Esophagus (tissue), 2 donors: ENCODE data around the gene MYO10. TPM values are rescaled to one million over a fixed set of nuclear protein-coding genes. Genes with fewer than 3 reads are reported as not detected.
A peak's percentile ranks its signal among the peaks of the same experiment; 100 is the strongest.
"Not testable (repeated sequence)": the region's sequence is repeated elsewhere in the genome, so short reads cannot be mapped to it uniquely, and the experiment has no call there.

ENCODE experiments used
- H3K27ac ChIP-seq, 2 donors: one replicate each; pipeline ENCODE4 v1.5.1; 2013; ENCODE audit warnings: low read depth in 2 of 2, mild to moderate bottlenecking in 2 of 2, inconsistent platforms in 1 of 2, low read length in 1 of 2, moderate library complexity in 1 of 2
- H3K27me3 ChIP-seq, 2 donors: one replicate each; pipeline ENCODE4 v1.6.1; 2013; ENCODE audit warnings: low read length in 2 of 2, control low read depth in 1 of 2, mild to moderate bottlenecking in 1 of 2; ENCODE audit not compliant: insufficient read depth in 2 of 2, control insufficient read depth in 1 of 2
- H3K36me3 ChIP-seq, 2 donors: one replicate each; pipeline ENCODE4 v1.6.1; 2013; ENCODE audit warnings: low read length in 1 of 2; ENCODE audit not compliant: control insufficient read depth in 2 of 2, insufficient read depth in 2 of 2
- H3K4me1 ChIP-seq, 2 donors: one replicate each; pipeline ENCODE4 v1.6.1; 2013; ENCODE audit warnings: low read length in 1 of 2; ENCODE audit not compliant: control insufficient read depth in 2 of 2, insufficient read depth in 2 of 2
- H3K4me3 ChIP-seq, 2 donors: one replicate each; pipeline ENCODE4 v1.5.1; 2013; ENCODE audit warnings: low read length in 2 of 2, mild to moderate bottlenecking in 2 of 2, low read depth in 1 of 2, moderate library complexity in 1 of 2
- H3K9me3 ChIP-seq, 2 donors: one replicate each; pipeline ENCODE4 v1.6.1; 2013; ENCODE audit warnings: mild to moderate bottlenecking in 2 of 2, low read depth in 1 of 2, low read length in 1 of 2, moderate library complexity in 1 of 2; ENCODE audit not compliant: control insufficient read depth in 2 of 2, insufficient read depth in 1 of 2
- WGBS, 2 donors: extraction: QIAGEN DNeasy Blood & Tissue Kit; methylation state at CpG; one replicate each; pipeline ENCODE4 v1.1.7; 2013; 5-methylcytosine and 5-hydroxymethylcytosine counted together
- polyA plus RNA-seq, 2 donors: library from polyadenylated mRNA; stranded (reverse); fragments of 200-250 nt; gene quantifications; one replicate each; pipeline ENCODE4 v1.2.3, GENCODE V29; 2013
- donor health status: healthy with polysubstance abuse.
- donor health status: Bipolar disorder and iron deficiency.

MYO10 gene
- polyA plus RNA-seq, 2 donors: 5.8 to 5.9 TPM

GRCh38 chr5:16725575-16725974, 210.5 kb downstream of the MYO10 start:
- peaks cover 0 to 6% of the 10 kb centered on the region in 2 donors for H3K4me1 ChIP-seq
- WGBS, 2 donors: 95 to 96% methylated on average over 7 of the region's 7 CpGs

GRCh38 chr5:16723821-16724220, 212.3 kb downstream of the MYO10 start:
- H3K27me3 ChIP-seq: no peaks in the 10 kb centered on the region
- WGBS, 2 donors: 77 to 83% methylated on average over 6 of the region's 6 CpGs

More at GRCh38 chr5:16725575-16725974, 210.5 kb downstream of the MYO10 start:
- Histone ChIP-seq H3K27me3 (no peaks in the 10 kb centered on the region), H3K36me3 (peaks cover 0 to 2% of the 10 kb centered on the region in 2 donors), H3K9me3 (no peaks in the 10 kb centered on the region), H3K27ac (no peak overlapping the region), H3K4me3 (no peak overlapping the region)

GRCh38 chr5:16722097-16722495, 214.0 kb downstream of the MYO10 start:
- 80 to 89% methylated on average over 7 of the region's 7 CpGs for WGBS, 2 donors
- Histone ChIP-seq H3K36me3 (peaks cover 0 to 2% of the 10 kb centered on the region in 2 donors), H3K4me1 (peaks cover 0 to 4% of the 10 kb centered on the region in 2 donors), H3K9me3 (no peaks in the 10 kb centered on the region), H3K27me3 (no peaks in the 10 kb centered on the region), H3K27ac (no peak overlapping the region), H3K4me3 (no peak overlapping the region)

More at GRCh38 chr5:16723821-16724220, 212.3 kb downstream of the MYO10 start:
- H3K36me3 ChIP-seq: peaks cover 0 to 2% of the 10 kb centered on the region in 2 donors
- H3K4me3 ChIP-seq: no peak overlapping the region
- H3K27ac ChIP-seq: no peak overlapping the region
- H3K9me3 ChIP-seq: no peaks in the 10 kb centered on the region
- peaks cover 0 to 6% of the 10 kb centered on the region in 2 donors for H3K4me1 ChIP-seq

- Histone ChIP-seq H3K27ac (no peak overlapping the region), H3K4me3 (no peak overlapping the region), H3K9me3 (no peaks in the 10 kb centered on the region), H3K4me1 (peaks cover 0 to 4% of the 10 kb centered on the region in 2 donors), H3K27me3 (no peaks in the 10 kb centered on the region), H3K36me3 (no peaks in the 10 kb centered on the region)
- 68 to 85% methylated on average over 11 of the region's 11 CpGs for WGBS, 2 donors
These were observed 214.7 kb downstream of the MYO10 start for GRCh38 chr5:16721151-16722096.

- not testable (repeated sequence) for H3K9me3 ChIP-seq, H3K4me3 ChIP-seq, H3K4me1 ChIP-seq, H3K36me3 ChIP-seq, H3K27ac ChIP-seq, H3K27me3 ChIP-seq
- WGBS, 2 donors: 93 to 94% methylated on average over 20 to 21 of the region's 23 CpGs
These were observed 218.1 kb downstream of the MYO10 start for GRCh38 chr5:16718036-16718435.

GRCh38 chr5:16713386-16713928, 222.6 kb downstream of the MYO10 start:
- Histone ChIP-seq H3K36me3 (peaks cover 6 to 9% of the 10 kb centered on the region in 2 donors), H3K27ac (peak overlapping the region in 1 of 2 donors; percentile 73), H3K9me3 (no peaks in the 10 kb centered on the region), H3K27me3 (no peaks in the 10 kb centered on the region), H3K4me3 (peak overlapping the region; percentile 8 to 29), H3K4me1 (no peaks in the 10 kb centered on the region)
- WGBS, 2 donors: 53 to 59% methylated on average over 14 of the region's 14 CpGs

- Histone ChIP-seq H3K36me3 (peaks cover 6 to 11% of the 10 kb centered on the region in 2 donors), H3K27ac (no peak overlapping the region), H3K4me1 (no peaks in the 10 kb centered on the region), H3K9me3 (no peaks in the 10 kb centered on the region), H3K27me3 (no peaks in the 10 kb centered on the region), H3K4me3 (no peak overlapping the region)
- 60 to 68% methylated on average over 2 of the region's 2 CpGs for WGBS, 2 donors
These were observed 223.5 kb downstream of the MYO10 start for GRCh38 chr5:16712620-16713019.

GRCh38 chr5:16712178-16712577, 223.9 kb downstream of the MYO10 start:
- Histone ChIP-seq H3K27me3 (no peaks in the 10 kb centered on the region), H3K4me3 (no peak overlapping the region), H3K9me3 (no peaks in the 10 kb centered on the region), H3K36me3 (peaks cover 8 to 13% of the 10 kb centered on the region in 2 donors), H3K27ac (no peak overlapping the region), H3K4me1 (no peaks in the 10 kb centered on the region)
- WGBS, 2 donors: 46 to 52% methylated on average over 1 of the region's 1 CpG

- H3K27ac ChIP-seq: no peak overlapping the region
- no peaks in the 10 kb centered on the region for H3K4me1 ChIP-seq
- WGBS, 2 donors: 79 to 82% methylated on average over 8 of the region's 8 CpGs
- H3K9me3 ChIP-seq: no peaks in the 10 kb centered on the region
- no peak overlapping the region for H3K4me3 ChIP-seq
- H3K36me3 ChIP-seq: peaks cover 9 to 14% of the 10 kb centered on the region in 2 donors
- no peaks in the 10 kb centered on the region for H3K27me3 ChIP-seq
These were observed 226.2 kb downstream of the MYO10 start for GRCh38 chr5:16709691-16710433.
